Activated effector memory CD4-positive, alpha-beta T cell treated with Interleukin-2 at 50 U/mL for 16 hours (primary cell): ENCODE data around the gene SLC6A15.

Experiments
- DNase-seq: peaks from one replicate; pipeline ENCODE4 v3.0.0-alpha.2; 2020

Gene SLC6A15

DNA sequence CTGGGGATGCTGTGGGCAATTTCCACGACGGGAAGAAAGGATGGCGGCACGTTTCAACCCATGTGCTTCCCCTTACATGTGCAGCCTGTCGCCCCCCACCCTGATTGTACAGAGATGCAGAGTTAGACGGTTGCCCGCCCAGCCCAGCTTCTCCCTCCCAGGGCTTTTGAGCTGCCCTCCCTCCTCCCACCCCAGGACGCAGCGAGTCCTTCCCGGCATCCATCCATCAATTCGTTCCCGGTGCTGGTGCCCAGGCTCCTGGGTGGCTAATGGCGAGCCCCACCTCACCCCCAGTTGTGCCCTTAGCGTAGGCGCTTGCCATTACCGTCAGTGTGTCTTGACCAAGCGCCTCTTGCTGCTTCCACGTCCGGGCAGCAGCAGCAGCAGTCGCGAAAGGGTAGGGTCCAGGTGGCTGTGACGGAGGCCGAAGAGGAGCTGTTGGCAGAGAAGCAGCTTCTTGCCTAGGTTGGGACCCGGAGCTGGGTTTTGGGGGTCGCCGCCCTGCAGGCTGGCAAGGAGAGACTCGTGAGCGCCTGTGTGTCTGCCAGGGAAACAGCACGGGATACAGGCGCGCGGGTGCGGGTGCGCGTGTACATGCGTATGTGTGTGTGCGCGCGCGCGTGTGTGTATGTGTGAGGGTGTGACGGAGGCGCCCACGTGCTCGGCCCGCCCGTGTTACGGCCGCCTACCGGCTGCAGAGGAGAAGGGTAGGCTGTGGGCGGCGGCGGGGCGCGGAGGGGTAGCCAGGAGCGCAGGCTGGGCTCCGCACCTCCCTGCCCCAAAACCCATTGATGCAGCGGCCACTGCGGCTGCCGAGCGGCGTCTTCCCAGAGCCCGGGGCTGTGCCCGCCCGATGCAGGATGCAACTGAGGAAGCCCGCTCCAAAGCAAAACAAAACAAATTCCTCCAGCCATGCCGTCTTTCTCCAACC, at the start of gene SLC6A15:
TSS of gene SLC6A15 (minus strand) at position 602 of the 931 bp plus-strand sequence. CDS start 20,679 bp downstream, outside the sequence.
- no peak for DNase-seq

DNA sequence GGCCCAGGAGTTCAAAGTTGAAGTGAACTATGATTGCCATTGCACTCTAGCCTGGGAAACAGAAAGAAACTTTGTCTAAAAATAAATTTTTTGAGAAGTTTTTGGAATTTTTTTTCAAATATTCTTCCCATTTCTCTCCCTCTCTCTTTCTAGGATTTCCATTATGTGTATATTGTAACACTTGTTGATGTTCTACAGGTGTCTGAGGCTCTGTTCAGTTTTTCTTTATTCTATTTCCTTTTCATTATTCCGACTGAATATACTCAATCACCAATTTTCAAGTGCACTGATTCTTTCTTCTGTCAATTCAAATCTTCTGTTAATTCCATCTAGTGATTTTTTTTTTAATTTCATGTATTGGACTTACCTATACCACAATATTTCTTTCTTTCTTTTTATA, 48.3 kb upstream of the SLC6A15 start:
- DNase-seq: no peak

DNA sequence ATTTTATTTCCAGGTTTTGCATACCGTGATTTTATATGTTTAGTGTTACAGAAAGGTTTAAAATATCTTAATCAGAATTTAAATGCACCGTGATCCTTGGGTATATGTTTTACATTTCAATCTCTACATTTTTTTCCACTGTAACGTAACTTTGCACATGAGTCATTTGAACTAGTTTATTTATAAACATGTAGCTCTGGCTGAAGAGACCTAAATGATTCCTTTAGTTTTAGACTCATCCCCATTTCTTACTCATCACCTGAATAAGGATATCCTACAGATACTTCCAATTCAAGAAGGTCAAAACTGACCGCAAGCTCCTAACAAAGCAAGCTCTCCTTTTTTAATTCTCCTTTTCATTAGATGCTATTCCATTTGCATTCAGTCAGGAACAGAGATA, 42.7 kb upstream of the SLC6A15 start:
- no peak for DNase-seq

DNA sequence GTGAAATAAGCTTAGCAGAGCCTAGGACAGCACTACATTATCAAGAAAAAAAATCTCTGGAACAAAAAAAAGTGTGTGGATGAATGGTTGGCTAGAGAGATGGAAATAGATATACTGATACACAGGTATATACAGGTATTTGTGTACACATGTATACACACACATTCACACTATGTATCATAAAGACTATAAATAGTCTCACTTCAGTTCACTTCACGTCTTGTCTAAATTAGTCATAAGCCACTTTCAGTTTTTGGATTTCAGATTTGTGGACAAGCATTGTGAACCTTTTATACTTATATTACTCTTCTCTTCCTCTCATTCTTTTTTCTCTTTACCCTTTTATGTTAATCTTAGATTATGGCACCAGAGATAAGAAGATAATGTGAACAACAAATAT, 41.8 kb upstream of the SLC6A15 start:
- DNase-seq: no peak

DNA sequence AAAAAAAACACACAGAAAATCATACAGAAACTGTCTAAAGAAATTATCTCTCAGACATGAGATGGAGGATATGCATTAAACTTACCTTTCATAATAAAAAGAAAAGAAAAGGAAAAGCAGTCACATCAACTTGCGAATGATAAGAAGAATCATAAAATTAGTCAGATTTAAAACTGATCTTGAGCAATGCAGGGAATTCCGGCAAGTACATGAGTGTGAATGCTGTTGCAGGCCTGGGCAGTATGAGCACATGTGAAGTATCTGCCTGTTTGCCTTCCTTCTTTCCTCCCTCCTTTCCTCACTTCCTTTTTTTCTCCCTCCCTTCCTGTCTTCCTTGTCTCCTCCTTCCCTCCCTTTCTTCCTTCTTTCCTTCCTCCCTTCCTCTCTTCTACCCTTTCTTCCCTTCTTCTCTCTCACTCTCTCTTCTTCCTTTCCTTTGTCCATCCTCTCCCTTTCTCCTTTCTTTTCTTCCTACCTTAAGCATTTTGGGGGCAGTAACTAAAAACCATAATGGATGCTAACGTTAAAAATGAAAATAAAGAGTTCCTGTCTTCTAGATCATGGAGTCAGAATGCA, 38.5 kb upstream of the SLC6A15 start:
- DNase-seq: no peak

GRCh38 chr12:84946753-84947152, 34.2 kb upstream of the SLC6A15 start:
- no peak for DNase-seq

DNA sequence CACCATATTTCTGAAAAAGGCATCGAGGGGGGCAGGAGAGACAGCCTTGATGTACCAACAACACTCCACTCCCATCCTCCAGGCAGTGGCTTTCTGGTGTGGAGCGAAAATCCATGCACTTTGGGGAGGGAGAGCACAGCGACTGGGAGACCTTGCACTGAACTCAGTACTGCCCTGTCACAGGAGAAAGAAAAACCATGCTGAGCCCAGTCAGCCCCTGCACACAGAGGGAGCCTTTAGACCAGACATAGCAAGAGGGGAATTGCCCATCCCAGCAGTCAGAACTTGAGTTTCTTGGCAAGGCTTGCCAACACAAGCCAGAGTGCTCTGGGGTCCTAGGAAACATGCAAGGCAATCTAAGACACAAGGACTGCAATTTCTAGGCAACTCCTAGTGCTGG, 24.8 kb upstream of the SLC6A15 start:
- DNase-seq: no peak

- no peak for DNase-seq
These were observed 16.9 kb upstream of the SLC6A15 start for GRCh38 chr12:84929501-84929900.

- DNase-seq: no peak
These were observed 12.4 kb upstream of the SLC6A15 start for GRCh38 chr12:84924981-84925380.

- DNase-seq: no peak
These were observed 10.1 kb upstream of the SLC6A15 start for GRCh38 chr12:84922693-84923092.

DNA sequence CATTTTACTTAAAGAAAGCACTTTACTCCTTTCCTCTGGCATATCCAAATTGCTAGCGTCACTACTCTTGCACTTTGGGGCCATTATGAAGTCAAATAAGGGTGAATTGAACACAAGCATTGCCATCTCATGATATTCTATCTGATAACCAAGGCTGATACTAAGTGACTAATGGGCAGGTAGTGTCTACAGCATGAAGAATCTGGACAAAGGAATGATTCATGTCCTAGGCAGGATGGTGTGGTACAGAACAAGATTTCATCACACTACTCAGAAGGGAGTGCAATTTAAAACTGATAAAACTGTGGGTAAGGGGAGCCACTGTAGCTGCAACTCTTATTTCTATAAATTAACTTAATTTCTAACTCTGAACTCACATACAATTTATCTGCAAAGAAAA, 7.7 kb upstream of the SLC6A15 start:
- DNase-seq: no peak

- DNase-seq: no peak
These were observed 6.7 kb upstream of the SLC6A15 start for GRCh38 chr12:84919271-84919670.

DNA sequence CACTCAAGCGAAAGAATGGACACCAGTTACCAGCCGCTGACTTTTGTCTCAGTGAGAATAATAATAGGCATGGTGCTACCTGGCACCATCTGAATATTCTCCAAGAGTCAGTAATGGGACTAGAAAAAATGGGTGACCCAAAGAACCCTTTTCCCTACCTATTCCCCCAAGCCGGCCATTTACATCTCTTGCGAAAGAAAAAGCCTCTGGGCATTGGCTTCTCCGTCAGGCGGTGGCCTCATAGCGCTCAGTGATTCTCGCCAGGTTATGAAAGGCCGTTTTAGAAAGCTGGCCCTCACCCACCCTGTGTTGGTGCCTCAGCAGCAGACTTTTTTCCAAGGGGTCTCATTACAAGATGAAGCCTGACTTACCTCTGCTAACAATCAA, 523 bp upstream of the SLC6A15 start:
- no peak for DNase-seq

GRCh38 chr12:84911271-84912197, 1.1 kb downstream of the SLC6A15 start:
- no peak for DNase-seq

DNA sequence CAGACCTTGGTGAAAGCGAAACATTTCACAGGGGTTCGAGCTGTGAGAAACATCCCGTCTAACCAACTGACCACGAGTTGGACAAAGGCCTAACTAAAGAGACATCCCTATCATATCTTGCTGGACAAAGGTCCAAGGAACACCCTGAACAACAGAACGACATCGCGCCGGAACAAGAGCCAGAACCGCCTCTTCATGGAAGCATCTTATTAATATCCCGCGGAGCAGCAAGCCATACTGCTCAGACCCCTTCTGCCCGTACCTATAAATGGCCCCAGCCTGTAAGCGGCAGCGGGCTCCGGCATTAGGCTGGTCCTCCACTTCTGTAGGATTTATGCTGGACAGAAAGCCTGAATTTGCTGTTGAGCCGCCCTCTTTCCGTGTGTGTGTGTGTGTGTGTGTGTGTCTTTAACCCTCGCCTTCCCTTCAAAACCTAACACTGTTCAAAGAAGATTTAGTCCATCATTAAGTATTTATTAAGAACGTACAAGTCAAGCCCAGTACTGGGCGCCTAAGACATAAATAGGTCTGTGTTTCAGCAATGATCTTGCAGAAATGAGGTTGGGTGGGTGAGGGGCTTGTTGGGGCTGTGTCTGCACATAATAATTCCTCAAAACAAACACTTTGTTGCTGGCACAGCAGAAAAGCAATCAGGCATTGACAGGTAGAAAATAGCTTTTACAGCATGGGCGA, 1.9 kb downstream of the SLC6A15 start:
- DNase-seq: no peak

GRCh38 chr12:84904051-84904450, 8.5 kb downstream of the SLC6A15 start:
- no peak for DNase-seq

GRCh38 chr12:84891106-84891838, 21.3 kb downstream of the SLC6A15 start:
- DNase-seq: no peak

DNA sequence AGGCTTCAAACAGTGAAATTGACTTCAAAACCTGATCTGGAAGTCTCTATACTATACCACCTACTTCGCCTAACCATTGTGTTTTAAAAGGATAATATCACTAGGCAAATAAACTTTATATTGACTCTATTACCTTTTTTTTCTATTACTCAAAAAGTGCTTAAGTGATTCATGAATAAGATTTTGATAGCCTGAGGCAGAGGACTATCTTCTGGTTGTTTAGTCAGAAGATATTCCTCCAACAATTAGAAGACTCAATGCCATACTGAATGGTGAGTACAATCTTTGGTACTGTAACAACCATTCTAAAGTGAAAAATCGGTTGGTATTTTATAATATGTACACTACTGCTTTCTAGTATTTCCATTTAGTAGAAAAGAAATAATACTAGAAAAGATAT, 22.8 kb downstream of the SLC6A15 start:
- no peak for DNase-seq

DNA sequence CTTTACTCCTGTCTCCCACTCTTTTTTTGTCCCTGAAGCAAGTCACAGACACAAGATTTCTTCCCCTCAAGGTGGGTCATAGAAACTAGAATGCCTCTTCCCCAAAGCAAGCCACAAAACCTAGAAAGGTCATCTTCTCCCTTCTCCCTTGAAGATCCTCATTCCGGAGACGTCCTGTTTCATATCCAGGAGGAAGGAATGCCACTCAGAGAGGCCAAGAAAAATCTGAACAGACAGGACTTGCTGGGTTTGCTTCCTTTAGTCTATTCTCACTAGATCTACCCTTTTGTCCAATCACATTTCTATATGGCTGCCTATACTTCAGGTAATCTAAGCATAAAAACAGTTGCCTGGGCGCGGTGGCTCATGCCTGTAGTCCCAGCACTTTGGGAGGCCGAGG, 23.7 kb downstream of the SLC6A15 start:
- DNase-seq: no peak

DNA sequence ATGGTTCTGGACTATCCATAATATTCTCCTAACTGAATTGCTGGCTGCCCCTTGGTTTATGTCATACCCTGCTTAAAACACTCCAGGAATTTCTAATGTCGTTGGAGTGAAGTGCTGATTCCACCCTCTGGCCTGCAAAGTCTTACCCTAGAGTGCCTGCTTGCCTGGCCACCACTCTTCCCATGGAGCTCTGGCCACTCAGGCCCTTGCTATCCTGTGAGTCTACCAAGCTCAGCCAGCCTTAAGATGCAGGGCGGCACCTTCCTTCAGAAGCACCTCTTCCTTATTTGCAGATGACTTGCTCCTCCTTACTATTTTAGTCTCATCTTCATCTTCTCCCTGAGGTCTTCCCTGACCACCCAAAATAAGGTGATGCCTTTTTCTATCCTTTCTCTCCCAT, 35.3 kb downstream of the SLC6A15 start:
- no peak for DNase-seq

GRCh38 chr12:84875241-84875640, 37.4 kb downstream of the SLC6A15 start:
- no peak for DNase-seq

- DNase-seq: no peak
These were observed 37.8 kb downstream of the SLC6A15 start for GRCh38 chr12:84874825-84875139.
